Measurements from ENCODE around the gene FBXO21.
"Not testable (repeated sequence)": the region's sequence is repeated elsewhere in the genome, so short reads cannot be mapped to it uniquely, and the experiment has no call there.

Gene FBXO21

DNA sequence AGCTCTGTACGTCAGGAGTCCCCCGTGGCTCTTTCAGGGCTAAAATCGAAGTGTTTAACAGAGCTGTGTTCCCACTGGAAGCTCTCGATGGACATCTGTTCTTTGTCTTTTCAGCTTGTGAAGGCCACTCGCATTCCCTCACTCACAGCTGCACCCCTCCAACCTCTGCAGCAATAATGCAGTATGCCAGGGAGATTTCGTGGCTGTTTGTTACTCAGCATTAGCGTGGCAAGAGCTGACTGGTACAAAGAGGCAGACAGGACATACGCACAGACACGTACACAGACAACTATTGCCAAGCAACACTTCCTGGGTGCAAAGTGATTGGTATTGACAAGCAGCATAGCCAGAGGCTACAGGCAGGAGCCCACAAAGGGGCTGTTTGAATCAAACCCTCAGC, 11.8 kb upstream of the FBXO21 start:
- no peak for DNase-seq (ENCODE audit: low read depth)

DNA sequence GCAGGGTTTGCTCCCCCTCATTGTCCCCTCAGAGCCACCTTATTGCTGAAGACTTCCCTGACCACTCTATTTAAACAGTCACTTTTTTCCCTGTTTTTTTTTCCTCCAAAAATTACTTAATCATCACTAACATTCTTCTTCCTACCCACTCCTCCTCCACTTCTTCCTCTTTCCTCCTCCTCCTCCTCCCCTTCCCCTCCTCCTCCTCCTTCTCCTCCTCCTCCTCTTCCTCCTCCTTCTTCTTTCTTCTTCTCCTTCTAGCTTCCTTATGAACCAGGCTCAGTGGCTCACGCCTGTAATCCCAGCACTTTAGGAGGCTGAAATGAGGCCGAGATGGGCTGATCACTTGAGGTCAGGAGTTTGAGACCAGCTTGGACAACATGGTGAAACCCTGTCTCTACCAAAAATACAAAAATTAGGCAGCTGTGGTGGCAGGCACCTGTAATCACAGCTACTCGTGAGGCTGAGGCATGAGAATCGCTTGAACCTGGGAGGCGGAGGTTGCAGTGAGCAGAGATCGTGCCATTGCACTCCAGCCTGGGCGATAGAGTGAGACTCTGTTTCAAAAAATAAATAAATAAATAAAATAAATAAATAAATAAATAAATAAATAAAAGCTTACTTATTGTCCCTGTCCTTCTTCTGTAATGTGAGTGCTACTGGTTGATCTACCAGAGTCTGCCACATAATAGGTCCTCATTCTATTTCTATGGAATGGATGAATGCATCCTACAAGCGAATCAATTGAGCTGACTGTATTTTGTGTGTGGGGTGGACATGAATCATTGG, 9.9 kb upstream of the FBXO21 start:
- not testable (repeated sequence) for DNase-seq (ENCODE audit: low read depth)

DNA sequence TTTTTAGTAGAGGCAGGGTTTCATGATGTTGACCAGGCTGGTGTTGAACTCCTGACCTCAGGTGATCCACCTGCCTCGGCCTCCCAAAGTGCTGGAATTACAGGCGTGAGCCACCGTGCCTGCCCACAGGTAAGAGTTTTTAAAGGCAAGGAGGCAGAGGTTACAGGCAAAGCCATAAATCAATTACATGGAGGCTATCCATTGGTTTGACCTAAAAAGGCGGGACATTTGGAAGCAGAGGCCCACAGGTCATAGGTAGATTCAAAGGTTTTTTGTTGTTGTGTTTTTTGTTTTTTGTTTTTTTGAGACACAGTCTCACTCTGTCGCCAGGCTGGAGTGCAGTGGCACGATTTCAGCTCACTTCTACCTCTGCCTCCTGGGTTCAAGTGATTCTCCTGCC, 6.1 kb upstream of the FBXO21 start:
- not testable (repeated sequence) for DNase-seq (ENCODE audit: low read depth)

DNA sequence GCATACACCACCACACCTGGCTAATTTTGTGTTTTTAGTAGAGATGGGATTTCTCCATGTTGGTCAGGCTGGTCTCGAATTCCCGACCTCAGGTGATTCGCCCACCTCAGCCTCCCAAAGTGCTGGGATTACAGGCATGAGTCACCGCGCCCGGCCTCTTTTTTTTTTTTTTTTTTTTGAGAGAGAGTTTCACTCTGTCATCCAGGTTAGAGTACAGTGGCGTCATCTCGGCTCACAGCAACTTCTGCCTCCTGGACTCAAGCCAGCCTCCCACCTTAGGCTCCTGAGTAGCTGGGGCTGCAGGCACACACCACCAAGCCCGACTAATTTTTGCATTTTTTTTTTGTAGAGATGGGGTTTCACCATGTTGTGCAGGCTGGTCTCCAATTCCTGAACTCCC, 4.8 kb upstream of the FBXO21 start:
- not testable (repeated sequence) for DNase-seq (ENCODE audit: low read depth)

DNA sequence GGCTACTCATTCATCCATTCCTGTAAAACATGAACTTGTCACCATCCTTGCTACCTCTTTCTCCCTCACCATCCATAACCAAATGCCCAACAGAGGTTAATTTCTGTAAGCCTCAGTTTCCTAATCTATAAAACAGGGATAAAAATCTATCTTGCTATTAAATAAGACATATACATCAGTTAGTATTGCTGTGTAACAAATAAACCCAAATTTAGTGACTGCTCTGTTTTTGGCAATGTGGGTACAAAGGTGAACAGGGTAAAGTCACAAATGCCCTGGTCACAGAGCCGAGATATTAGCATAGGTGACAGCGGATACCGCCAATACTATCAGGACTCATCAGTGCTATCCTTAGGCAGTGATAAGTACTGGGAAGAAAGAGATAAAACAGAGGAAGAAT, 3.6 kb upstream of the FBXO21 start:
- DNase-seq (ENCODE audit: low read depth) = no peak

DNA sequence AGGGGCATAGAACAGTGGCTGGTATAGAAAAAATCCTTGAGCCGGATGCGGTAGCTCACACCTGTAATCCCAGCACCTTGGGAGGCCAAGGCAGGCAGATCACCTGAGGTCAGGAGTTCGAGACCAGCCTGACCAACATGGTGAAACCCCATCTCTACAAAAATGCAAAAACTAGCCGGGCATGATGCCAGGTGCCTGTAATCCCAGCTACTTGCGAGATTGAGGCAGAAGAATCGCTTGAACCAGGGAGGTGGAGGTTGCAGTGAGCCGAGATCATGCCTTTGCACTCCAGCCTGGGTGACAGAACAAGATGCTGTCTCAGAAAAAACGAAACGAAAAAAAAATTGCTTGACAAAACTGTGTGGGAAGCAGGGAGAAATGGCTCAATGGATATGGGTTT, 2.3 kb upstream of the FBXO21 start:
- DNase-seq (ENCODE audit: low read depth) = not testable (repeated sequence)

DNA sequence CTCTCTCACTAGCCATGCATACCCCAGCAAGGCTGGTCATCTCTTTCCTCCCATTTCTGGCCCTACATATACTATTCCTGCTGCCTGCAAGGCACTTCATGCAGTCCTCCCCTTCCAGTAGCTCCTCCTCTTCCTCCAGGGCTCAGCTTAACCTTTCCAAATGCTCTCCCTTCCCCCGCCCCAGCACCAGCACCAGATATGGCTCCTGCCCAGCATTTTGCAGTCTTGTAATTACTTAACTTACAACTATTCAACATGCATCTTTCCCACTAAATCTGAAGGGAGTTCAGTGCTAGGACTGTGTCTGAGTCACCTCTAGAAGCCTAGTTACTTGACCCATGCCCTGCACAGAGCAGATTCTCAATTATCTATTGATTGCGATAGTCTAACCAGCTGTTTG, 1.8 kb upstream of the FBXO21 start:
- DNase-seq (ENCODE audit: low read depth) = no peak

DNA sequence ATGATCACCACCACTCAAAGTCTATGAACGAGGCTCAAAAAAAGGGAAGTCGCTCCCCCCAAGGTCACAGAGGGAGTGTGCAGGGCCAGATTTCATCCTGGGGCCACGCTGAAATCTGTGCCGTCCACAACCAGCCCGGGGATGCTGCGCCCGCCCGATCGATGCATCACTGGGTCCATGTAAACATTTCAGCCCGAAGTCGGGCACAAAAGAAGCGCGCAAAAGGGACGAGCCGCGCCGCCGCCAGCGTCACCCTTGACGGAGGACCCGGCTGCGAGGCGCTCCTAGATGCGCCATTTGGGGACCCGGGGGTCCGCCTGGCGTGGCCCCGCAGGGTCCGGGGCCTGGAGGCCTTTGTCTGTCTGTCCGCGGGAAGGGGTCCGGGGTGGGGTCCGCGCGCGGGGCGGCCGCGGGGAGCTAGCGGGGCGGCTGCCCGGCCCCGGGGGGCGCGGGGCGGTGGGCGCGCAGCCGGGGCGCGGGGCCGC, 503 bp downstream of the FBXO21 start:
- peak; percentile 19 for DNase-seq (ENCODE audit: low read depth)

DNA sequence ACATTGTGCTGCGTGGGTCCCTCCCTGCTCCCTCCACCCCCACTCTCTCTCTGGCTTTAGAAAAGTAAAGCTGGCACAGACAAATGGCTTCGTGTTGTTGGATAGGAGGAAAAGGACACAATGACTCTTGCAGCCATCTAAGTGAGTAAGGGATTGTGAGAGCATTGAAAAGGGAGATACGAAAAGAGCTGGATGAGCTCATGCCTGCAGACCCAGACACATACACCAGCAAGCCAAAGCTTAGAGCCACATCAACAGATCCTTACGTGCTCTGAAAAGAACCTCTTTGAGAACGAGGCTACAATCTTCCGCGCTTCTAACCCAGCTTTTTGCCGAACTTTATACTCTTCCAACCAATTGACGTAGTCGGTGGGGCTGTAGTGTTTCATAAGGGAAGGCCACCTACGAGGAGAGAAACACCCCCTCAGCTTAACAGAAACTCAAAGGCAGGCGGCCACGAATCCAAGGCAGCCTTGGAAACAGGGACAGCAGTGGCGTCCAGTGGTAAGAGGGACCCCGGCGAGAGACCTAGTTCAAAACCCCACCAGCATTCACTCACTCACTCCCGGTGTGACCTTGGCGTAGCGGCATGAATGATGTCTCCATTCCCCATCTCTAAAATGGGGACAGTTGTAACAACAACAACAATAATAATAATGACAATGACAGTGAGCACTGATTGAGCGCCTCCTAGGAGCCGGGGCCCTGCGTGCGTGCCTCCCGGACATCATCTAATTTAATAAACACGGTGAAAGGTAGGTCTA, 1.1 kb downstream of the FBXO21 start:
- no peak for DNase-seq (ENCODE audit: low read depth)

DNA sequence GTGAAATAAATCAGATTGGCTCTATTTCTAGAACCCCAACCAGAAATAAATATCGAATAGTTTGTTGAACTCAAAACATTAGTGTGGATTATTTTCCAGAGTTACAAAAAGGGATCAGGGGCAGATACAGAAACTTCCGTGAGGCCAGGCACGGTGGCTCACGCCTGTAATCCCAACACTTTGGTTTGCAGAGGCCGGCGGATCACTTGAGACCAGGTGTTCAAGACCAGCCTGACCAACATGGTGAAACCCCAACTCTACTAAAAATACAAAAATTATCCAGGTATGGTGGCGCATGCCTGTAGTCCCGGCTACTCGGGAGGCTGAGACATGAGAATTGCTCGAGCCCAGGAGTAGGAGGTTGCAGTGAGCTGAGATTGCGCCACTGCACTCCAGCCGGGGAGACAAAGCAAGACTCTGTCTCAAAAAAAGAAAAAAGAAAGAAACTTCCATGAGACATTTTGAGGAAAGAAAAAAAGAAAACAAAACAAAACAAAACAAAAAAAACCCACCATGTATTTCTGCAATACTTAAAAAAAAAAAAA, 2.1 kb downstream of the FBXO21 start:
- DNase-seq (ENCODE audit: low read depth) = no peak

DNA sequence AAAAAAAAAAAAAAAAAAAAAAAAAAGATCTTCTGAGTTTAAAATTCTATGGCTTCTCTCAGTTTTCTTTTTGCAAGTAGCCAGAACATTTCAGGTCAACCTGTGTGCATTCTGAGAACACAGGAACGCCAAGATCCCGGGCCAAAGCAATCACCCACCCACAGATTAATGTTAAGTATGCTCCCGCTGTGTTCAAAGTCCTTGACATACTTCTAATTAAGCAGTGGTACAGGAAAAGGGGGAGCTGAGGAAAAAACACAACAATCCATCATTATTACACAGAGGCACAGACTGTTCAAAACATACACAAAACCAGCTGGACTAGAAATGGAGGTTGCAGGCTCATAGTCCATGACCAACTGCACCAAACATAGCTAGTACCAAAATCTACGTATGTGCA, 2.8 kb downstream of the FBXO21 start:
- DNase-seq (ENCODE audit: low read depth) = no peak

DNA sequence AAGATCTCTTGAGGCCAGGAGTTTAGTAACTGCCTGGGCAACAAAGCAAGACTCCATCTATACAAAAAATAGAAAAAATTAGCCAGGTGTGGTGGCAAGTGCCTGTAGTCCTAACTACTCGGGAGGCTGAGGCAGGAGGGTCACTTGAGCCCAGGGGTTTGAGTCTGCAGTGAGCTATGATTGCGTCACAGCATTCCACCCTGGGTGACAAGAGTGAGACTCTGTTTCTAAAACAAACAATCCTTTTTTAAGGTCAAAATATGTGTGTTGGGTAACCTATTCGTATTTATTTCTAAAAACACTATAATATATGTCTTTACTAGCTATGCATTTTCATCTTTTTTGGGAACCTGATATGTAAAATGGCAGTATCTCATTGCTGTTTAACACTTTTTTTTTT, 7.4 kb downstream of the FBXO21 start:
- no peak for DNase-seq (ENCODE audit: low read depth)

DNA sequence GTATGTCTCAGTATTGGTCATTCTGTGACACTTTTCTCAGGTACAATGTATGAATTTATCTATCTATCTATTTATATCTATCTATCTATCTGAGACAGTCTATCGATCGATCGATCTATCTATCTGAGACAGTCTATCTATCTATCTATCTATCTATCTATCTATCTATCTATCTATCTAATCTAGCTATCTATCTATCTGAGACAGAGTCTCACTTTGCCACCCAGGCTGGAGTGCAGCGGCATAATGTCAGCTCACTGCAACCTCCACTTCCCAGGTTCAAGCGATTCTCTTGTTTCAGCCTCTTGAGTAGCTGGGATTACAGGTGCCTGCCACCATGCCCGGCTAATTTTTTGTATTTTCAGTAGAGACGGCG, 8.8 kb downstream of the FBXO21 start:
- not testable (repeated sequence) for DNase-seq (ENCODE audit: low read depth)

DNA sequence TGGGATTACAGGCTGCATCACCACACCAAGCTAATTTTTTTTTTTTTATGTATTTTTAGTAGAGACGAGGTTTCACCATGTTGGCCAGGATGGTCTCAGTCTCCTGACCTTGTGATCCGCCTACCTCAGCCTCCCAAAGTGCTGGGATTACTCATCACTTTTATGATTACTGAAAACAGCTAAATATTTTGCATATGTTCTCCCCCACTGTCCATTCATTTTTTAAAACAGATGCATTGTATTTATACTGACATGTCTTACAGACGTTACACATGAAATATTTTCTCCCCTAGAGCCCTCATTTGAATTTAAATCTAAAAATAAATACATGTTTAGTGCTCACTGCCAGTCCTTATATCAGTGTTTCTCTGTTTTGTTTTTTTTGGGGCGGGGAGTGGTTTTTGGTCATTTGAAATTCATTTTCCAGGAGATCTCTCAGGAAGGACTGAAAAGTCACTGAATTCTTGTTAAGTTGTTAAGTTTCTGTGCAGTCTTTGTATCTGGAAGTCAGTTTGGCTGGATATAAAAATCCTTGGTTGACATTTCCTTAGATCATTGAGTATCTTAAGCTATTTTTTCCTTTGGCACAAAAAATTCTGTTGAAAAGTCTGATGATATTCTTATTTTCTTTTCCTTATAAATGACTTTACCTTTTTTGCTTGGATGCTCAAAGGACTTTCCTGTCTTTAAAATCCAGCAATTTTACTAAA, 9.4 kb downstream of the FBXO21 start:
- DNase-seq (ENCODE audit: low read depth) = no peak

DNA sequence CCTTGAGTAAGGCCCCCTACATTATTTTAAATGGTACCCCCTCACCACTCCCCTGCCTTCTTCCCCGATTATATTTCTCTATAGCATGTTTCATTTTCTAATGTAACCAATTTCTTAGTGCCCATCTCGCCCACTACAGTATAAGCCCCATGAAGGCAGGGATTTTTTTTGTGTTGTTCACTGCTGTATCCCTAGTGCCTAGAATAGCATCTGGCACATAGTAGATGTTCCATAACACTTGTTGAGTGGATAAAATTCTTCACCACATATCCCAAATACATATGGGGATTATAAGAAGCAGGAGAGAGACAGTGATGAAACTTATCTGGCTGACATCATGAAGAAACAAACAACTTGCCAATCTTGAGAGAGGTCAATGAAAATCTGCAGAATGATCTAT, 11.5 kb downstream of the FBXO21 start:
- DNase-seq (ENCODE audit: low read depth) = no peak

DNA sequence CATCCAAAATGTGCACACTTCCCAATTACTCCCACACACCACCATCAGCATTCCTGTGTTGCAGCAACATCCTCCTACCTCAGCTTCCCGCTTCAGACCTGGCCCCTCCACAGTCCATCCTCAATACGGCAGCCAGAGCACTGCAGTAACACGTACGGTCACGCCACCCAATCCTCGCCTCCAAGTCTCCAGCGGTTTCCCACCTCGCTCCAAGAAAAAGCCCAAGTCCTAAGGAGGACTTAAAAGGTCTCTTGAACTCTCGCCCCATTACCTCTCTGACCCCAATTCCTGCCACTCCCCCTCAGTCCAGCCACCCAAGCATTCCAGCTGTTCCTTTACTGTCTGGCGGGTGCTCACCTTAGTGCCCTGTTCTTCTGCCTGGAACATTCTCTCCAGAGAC, 12.0 kb downstream of the FBXO21 start:
- DNase-seq (ENCODE audit: low read depth) = no peak

DNA sequence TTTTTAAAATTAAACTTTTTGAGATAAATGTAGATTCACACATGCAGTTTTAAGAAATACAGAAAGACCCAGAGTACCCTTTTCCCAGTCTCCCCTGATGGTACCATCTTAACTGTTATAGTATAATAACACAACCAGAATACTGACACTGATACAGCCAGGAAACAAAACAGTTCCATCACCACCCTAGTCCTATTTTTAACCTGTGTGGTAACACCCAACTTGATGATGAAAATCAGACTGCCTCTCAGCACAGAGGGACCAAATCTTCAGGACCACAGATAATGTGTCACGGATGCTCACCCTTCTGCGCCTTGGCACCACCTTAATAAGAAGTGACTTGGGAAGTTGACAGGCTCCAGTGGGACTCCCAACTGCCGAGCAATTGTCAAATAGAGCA, 18.1 kb downstream of the FBXO21 start:
- DNase-seq (ENCODE audit: low read depth) = no peak

DNA sequence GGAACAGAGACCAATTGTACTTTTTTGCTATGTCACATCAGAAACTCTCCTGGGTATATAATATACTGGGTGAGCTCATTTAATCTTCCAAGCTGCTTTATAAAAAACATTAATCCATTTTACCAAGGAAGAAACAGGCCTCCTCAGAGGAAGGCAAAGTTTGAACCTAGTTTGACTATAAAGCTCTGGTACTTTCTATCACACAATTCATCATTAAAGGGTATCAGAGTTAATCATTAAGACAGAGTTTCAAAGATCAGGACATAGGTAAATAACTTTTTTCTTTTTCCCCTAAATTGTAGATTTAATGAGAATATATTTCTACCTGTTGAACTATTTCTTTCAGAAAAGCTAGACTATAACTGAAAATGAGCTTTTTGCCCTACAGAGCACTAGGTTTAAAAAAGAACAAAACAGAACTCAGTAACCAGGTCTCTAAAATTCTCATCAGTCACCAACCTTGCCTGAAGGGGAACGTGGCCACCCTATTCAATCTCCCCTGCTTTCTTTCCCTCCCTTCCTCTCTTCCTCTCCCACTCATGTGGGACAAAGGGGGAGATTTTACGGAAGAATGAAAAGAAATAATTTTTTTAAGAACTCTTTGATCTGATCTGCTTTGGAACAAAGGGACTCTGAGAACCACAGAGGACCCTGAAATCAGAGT, 18.6 kb downstream of the FBXO21 start:
- no peak for DNase-seq (ENCODE audit: low read depth)

DNA sequence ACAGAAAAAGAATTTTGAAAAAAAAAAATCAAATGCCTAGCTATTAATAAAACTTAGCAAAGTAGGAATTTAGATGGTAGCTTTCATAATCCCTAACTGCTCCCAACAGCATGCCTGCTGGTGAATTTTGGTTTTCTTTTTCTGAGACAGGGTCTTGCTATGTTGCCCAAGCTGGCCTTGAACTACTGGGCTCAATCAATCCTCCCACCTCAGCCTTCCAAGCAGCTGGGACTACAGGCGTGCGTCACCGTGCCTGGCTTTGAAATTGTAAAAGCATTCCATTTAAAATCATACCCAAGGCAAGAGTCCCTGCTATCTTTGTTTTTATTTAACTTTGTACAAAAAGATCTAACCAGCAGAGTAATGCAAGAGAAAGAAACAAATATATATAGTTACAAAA, 20.7 kb downstream of the FBXO21 start:
- DNase-seq (ENCODE audit: low read depth) = no peak

DNA sequence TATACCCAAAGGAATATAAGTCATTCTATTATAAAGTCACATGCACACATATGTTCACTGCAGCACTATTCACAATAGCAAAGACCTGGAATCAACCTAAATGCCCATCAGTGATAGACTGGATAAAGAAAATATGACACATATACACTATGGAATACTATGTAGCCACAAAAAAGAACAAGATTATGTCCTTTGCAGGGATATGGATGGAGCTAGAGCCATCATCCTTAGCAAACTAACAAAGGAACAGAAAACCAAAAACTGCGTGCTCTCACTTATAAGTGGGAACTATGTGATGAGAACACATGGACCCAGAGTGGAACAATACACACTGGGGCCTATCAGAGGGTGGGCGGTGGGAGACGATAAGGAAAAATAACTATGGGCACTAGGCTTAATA, 21.3 kb downstream of the FBXO21 start:
- no peak for DNase-seq (ENCODE audit: low read depth)

DNA sequence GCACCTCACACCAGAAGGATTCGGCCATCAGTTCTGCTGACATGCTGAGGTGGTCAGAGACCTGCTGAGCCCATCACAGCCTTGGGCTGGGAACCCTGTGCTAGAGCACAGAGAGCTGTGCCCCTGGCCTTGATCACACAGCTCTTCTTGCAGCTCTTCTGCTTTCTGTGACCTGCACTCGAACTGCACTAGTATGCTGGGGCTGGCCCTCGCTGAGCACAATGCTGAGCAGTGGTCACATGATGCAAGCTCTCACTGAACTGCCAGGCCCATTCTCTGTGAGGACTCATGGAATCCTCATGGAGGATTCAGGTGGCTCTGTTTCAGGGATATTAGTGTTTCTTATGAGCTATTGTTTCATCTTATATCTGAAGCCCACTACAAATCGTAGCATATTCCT, 22.5 kb downstream of the FBXO21 start:
- DNase-seq (ENCODE audit: low read depth) = no peak

DNA sequence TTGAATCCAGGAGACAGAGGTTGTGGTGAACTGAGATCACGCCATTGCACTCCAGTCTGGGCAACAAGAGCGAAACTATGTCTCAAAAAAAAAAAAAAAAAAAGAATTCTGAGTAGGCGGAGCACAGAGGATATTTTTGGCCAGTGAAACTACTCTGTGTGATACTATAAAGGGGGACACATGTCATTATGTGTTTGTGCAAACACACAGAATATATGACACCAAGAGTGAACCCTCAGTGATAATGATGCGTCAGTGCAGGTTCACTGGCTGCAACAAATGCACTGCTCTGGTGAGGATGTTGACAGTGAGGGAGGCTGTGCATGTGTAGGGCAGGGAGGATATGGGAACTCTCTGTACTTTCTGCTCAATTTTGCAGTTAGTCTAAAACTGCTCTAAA, 24.2 kb downstream of the FBXO21 start:
- no peak for DNase-seq (ENCODE audit: low read depth)
